Left kidney (tissue), 2 donors: Measurements from ENCODE around the gene WDFY3. TPM values are rescaled to one million over a fixed set of nuclear protein-coding genes. Genes with fewer than 3 reads are reported as not detected.

Source experiments
- DNase-seq: peaks from one replicate; pipeline ENCODE4 v3.0.0-alpha.2; 2013
- polyA plus RNA-seq: library from polyadenylated mRNA; unstranded; fragments of 120-200 nt; gene quantifications from one replicate; pipeline ENCODE4 v1.2.1, GENCODE V29; 2013; ENCODE audit not compliant: insufficient read length

WDFY3 gene
- polyA plus RNA-seq, 1 donor = 64.9 TPM

DNA sequence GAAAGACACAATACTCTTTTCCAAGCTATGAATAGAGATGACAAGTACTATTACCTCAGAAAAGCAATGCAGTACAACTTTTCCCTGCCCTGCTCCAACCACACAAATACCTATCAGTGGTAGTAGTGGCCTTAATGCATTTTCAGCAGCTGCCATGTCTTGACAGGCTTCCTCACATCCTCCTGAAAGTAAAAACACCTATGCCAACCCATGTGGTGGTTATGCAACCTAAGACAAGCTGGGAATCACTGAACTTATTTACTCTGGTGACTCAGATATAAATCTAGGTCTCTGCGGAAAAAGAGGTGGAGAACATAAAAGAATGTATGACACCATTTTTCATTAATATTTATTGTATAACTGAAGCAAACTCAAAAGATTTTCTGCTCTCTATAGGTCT, 14.5 kb downstream of the WDFY3 start:
- DNase-seq = no peak

DNA sequence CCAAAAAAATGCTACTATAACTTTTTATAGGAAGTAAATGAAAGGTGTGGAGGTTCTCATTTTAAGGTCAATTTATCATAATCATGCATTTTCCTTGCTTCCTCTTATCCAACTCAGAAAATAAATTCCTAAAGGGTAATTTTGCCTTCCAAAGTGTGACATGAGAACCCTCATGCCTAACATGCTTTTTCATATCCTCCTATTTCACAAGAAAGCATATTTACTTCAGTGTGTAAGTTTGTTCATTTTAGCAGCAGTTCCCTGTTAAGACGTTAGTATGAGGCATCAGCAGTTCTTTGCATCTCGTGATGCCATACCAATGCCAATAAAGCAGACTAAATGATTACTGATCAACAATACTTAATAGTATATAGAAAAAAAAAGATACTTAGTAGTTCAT, 18.4 kb downstream of the WDFY3 start:
- no peak for DNase-seq

- no peak for DNase-seq
These were observed 21.5 kb downstream of the WDFY3 start for GRCh38 chr4:84944947-84945346.

- DNase-seq = no peak
These were observed 25.5 kb downstream of the WDFY3 start for GRCh38 chr4:84940960-84941359.

GRCh38 chr4:84939113-84939512, 27.4 kb downstream of the WDFY3 start:
- DNase-seq = no peak

DNA sequence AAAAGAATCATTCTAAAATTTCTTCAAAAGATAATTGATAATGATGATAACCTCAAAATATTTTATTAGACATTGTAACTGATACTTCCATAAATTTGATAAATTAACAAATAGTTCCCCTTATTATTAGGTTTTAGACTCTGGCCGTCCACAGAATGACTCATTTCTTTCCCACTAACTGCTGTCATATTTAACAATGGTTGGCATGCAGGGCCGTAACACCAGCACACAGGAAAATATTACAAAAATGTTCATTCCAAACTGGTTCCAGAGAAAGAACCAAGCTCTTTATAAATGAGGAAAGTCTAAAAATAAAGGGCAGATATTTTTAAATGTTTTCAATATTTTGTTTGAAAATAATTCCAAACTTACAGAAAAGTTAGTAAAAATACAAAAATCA, 28.2 kb downstream of the WDFY3 start:
- no peak for DNase-seq

- DNase-seq = no peak
These were observed 29.0 kb downstream of the WDFY3 start for GRCh38 chr4:84937381-84937977.

- no peak for DNase-seq
These were observed 30.4 kb downstream of the WDFY3 start for GRCh38 chr4:84936123-84936522.

GRCh38 chr4:84932462-84932861, 34.0 kb downstream of the WDFY3 start:
- no peak for DNase-seq

- DNase-seq = no peak
These were observed 34.5 kb downstream of the WDFY3 start for GRCh38 chr4:84931961-84932360.

DNA sequence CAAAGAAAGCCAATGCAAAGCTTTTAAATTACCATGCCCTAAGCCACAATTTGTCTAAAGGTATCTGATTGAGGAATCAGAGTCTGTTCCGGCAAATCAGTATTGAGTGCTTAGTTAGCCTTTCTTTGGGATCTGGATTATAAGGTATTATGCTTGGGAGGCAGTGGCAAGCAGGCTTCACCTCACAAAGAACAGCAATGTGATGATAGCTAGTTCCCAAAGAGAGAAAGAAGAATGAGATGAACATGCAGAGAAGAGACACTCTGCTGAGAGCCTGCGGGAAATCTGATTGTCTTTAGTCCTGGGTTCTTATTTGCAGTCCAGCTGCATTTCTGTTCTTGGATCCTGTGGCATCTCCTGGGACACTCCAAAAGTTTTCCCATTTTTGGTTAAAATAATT, 35.2 kb downstream of the WDFY3 start:
- no peak for DNase-seq

GRCh38 chr4:84928089-84928488, 38.4 kb downstream of the WDFY3 start:
- DNase-seq = no peak

- DNase-seq = no peak
These were observed 39.1 kb downstream of the WDFY3 start for GRCh38 chr4:84927428-84927827.

GRCh38 chr4:84925558-84925957, 40.9 kb downstream of the WDFY3 start:
- DNase-seq = no peak

GRCh38 chr4:84924434-84924833, 42.1 kb downstream of the WDFY3 start:
- DNase-seq = no peak

DNA sequence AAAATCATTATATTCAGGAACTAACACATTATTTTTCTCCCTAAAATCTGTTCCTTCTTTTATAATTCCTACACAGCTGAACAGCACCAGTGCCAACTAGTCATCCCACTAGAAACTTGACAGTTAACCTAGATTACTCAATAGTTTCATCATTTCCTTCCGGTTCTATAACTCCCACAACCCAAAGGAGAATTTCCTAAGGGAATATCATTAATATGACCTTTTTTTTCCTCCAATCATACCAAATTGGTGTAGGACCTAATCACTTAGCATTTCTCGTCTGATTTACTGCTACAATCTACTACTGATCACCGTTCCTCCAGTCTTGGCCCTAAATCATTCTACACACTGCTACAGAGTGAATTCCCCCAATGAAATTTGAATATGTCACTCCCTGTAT, 45.9 kb downstream of the WDFY3 start:
- DNase-seq = no peak

DNA sequence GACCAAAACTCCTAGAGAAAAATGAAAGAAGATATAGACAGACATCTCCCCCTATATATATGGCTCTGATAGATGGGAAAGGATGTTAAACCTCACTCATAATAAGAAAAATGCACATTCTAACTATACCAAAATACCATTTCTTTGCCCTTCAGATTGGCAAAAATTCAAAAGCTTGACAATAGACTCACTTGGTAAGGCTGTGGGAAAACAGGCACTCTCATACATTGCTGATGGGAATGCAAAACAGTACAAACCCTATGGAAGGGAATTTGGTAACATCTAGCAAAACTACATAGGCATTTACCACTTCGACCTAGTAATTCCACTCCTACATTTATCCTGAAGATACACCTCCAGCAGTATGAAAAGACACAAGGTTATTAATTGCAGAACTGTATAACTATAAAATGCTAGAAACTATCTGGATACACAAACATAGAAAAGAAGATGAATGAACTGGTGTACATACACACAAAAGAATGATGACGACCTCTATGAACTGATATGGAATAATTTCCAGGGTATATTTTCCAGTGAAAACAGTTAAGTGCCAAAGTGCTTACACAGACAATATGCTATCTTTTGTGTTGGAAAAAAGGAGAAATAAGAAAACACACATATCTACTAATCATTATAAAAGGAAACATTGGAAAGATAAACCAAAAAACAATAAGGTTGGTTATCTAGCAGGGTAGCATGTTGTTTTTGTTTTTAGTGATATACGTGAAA, 48.5 kb downstream of the WDFY3 start:
- DNase-seq = no peak

DNA sequence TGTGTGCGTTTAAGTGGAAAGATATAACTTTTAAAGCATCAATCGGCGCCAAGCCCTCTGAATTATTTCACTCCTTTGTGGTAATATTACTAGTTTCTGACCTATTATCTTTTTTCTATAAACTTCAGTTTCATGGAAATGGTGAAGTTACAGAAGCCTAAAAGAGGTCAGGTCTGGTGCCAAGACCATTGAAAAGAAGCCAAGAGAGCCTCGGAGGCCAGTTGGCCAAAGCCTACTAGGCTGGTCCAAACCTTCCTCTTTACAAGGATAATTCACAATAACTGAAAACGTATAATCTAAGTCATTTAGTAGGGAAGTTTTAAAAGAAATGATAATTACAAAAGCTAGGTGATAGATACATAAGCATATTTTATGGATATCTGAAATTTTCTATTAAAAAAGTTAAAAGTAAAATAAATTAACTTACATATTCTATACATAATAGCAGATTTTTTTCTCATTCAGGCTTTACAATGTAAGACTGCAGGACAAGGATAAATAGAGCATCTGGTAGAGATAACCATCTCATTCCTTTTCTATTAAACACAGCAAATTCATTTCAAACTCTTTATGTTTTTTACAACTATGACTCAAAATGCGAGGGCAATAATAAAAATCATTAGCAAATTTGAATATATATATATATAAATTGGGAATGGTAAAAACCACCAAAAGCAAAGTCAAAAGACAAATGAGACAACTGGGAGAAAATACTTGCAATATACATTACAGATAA, 49.2 kb downstream of the WDFY3 start:
- DNase-seq = no peak

- no peak for DNase-seq
These were observed 50.3 kb downstream of the WDFY3 start for GRCh38 chr4:84916227-84916626.

DNA sequence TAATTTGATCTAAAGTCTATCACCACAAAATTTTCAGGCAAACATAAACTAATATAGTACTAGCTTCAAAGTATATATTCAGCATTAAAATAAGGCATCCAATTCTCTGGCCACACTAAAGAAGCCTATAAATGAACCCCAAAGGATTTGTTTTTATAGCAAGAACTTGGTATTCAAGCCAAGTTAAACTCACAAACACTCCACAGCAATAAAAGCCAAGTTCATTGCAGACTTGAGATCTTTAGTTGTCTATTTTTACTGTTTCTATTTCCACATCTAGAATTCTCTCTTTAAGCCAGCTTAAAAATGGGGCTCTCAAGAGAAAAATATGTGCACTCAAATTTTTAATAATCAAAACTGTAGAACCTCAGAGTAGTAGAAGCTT, 51.1 kb downstream of the WDFY3 start:
- DNase-seq = no peak

GRCh38 chr4:84914686-84915395, 51.6 kb downstream of the WDFY3 start:
- DNase-seq = no peak

DNA sequence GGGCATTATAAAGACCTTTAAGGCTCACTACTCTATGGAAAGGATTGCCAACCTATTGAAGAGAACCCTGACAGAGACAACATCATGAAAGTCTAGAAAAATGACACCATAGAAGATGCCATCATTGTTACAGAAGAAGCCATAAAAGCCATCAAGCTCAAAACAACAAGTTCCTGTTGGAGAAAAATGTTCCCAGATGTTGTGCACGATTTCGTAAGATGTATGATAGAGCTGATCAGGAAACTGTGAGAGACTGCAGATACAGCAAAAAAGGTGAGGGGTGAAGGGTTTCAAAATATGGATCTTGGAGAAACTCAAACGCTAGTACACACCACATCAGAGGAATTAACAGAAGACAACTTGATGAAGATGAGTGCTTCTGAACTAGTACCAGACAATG, 53.3 kb downstream of the WDFY3 start:
- no peak for DNase-seq

DNA sequence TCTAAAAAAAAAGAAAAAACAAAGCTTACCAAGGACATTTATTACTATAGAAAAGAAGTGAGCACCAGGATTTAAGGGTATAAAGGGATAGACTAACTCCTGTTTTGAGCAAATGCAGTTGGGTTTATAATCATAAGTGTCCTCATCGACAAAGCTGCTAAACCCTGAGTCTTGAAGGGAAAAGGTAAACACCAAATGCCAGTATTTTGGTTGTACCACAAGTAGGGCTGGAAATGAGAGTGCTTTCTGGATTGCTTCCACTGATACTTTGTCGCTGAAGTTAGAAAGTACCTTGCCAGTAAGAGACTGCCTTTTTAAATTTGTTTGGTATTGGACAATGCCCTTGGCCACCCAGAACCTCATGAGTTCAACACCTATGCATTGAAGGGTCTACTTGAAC, 53.7 kb downstream of the WDFY3 start:
- DNase-seq = no peak
